ENCODE results near the gene AKAP1. TPM values are rescaled to one million over a fixed set of nuclear protein-coding genes. Genes with fewer than 3 reads are reported as not detected.

AKAP1 gene
- total RNA-seq, 1 donor from 2014 or later: 21.5 TPM

GRCh38 chr17:57050306-57050705 is 34.7 kb upstream of the AKAP1 start:
- Mint-ChIP-seq H3K4me3 (no peak overlapping the region), H3K9me3 (no peaks in the 10 kb centered on the region), H3K4me1 (peaks cover 4% of the 10 kb centered on the region), H3K27me3 (ENCODE audit: low read depth) (no peaks in the 10 kb centered on the region), H3K27ac (ENCODE audit: unreplicated experiment) (no peak overlapping the region), H3K36me3 (ENCODE audit: low read depth) (no peaks in the 10 kb centered on the region)
- no peak for TF ChIP-seq CTCF (conservative IDR thresholded peaks at IDR 0.05)
- no peak for DNase-seq (ENCODE audit: low read depth, low spot score)

DNA sequence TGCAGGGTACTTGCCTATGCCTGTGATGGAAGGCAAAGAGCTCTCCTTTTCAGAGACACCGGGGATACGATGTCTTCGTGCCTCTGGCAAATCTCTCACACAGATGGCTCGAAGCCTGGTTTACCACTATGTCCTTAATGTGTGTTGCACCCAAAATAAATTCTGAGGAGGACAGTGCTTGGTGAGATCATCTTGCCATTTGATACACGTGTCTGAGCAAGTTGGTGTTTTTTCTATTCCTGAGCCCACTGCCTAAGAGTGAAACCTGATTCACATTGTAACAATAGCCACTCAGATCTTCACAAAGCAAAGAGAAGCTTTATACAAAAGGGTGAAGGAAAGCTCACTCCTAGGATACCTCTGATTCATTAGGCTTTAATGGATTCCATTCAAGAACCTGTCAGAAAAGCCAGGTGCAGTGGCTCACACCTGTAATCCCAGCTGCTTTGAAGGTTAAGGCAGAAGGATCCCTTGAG is 33.1 kb upstream of the AKAP1 start:
- Mint-ChIP-seq H3K4me3 (no peak overlapping the region), H3K4me1 (peaks cover 4% of the 10 kb centered on the region), H3K27ac (ENCODE audit: unreplicated experiment) (no peak overlapping the region), H3K9me3 (no peaks in the 10 kb centered on the region), H3K36me3 (ENCODE audit: low read depth) (no peaks in the 10 kb centered on the region), H3K27me3 (ENCODE audit: low read depth) (no peaks in the 10 kb centered on the region)
- DNase-seq (ENCODE audit: low read depth, low spot score): no peak
- no peak for TF ChIP-seq CTCF (conservative IDR thresholded peaks at IDR 0.05)

DNA sequence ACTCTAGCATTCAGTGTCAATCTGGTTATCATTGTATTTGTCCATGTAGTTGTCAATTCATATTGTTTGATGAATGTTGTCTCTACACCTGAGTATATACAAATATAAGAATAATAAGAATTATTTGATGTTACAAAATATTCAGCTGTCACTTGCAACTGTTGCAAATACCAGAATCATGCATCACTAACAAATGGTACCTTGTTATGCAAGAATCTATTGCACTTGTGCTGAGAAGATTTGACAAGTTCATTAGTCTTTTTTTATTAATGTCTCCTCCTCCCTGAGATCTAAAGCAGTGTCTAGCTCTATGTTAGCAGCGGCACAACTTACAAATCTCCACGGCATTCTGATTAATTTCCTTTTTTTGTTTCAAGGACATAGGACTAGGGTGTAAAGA is 22.2 kb upstream of the AKAP1 start:
- no peak overlapping the region for H3K4me3 Mint-ChIP-seq
- H3K36me3 Mint-ChIP-seq (ENCODE audit: low read depth): no peaks in the 10 kb centered on the region
- H3K4me1 Mint-ChIP-seq: peaks cover 1% of the 10 kb centered on the region
- H3K9me3 Mint-ChIP-seq: peaks cover 3% of the 10 kb centered on the region
- no peaks in the 10 kb centered on the region for H3K27me3 Mint-ChIP-seq (ENCODE audit: low read depth)
- H3K27ac Mint-ChIP-seq (ENCODE audit: unreplicated experiment): no peak overlapping the region
- DNase-seq (ENCODE audit: low read depth, low spot score): no peak
- TF ChIP-seq CTCF (conservative IDR thresholded peaks at IDR 0.05): no peak

- H3K9me3 Mint-ChIP-seq: peaks cover 5% of the 10 kb centered on the region
- no peak overlapping the region for H3K27ac Mint-ChIP-seq (ENCODE audit: unreplicated experiment)
- H3K4me1 Mint-ChIP-seq: peaks cover 9% of the 10 kb centered on the region
- TF ChIP-seq CTCF (conservative IDR thresholded peaks at IDR 0.05): no peak
- H3K36me3 Mint-ChIP-seq (ENCODE audit: low read depth): no peaks in the 10 kb centered on the region
- no peak for DNase-seq (ENCODE audit: low read depth, low spot score)
- H3K27me3 Mint-ChIP-seq (ENCODE audit: low read depth): no peaks in the 10 kb centered on the region
- H3K4me3 Mint-ChIP-seq: no peak overlapping the region
These were observed 17.9 kb upstream of the AKAP1 start for GRCh38 chr17:57067162-57067561.

DNA sequence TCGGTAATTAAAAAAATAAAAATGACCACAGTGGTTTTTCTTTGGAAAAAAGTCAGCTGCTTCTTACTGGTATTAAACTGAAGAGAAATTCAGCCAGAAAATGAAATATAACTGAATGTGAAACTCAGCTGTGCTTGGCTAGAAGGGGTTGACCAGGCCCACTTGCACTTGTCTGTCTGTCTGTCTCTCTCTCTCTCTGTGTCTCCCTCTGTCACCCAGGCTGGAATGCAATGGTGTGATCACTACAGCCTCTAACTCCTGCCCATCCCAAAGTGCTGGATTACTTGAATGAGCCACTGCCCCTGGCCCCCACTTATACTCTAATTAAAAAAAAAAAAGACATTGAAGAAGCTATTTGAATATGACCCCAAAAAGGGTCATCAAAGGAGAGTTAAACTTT is 17.3 kb upstream of the AKAP1 start:
- H3K9me3 Mint-ChIP-seq: peaks cover 5% of the 10 kb centered on the region
- no peak overlapping the region for H3K4me3 Mint-ChIP-seq
- TF ChIP-seq CTCF (conservative IDR thresholded peaks at IDR 0.05): no peak
- peaks cover 15% of the 10 kb centered on the region for H3K4me1 Mint-ChIP-seq
- no peak for DNase-seq (ENCODE audit: low read depth, low spot score)
- no peaks in the 10 kb centered on the region for H3K36me3 Mint-ChIP-seq (ENCODE audit: low read depth)
- no peaks in the 10 kb centered on the region for H3K27me3 Mint-ChIP-seq (ENCODE audit: low read depth)
- peak overlapping the region; percentile 45 for H3K27ac Mint-ChIP-seq (ENCODE audit: unreplicated experiment)

- Mint-ChIP-seq H3K4me3 (no peak overlapping the region), H3K4me1 (peaks cover 15% of the 10 kb centered on the region), H3K9me3 (peaks cover 5% of the 10 kb centered on the region), H3K27ac (ENCODE audit: unreplicated experiment) (peak overlapping the region; percentile 83), H3K36me3 (ENCODE audit: low read depth) (no peaks in the 10 kb centered on the region), H3K27me3 (ENCODE audit: low read depth) (no peaks in the 10 kb centered on the region)
- no peak for TF ChIP-seq CTCF (conservative IDR thresholded peaks at IDR 0.05)
- DNase-seq (ENCODE audit: low read depth, low spot score): no peak
These were observed 16.8 kb upstream of the AKAP1 start for GRCh38 chr17:57068222-57068658.

Data from neural crest cell (in vitro differentiated cells).